Measurements from ENCODE around the gene TRAT1.

TRAT1 gene

DNA sequence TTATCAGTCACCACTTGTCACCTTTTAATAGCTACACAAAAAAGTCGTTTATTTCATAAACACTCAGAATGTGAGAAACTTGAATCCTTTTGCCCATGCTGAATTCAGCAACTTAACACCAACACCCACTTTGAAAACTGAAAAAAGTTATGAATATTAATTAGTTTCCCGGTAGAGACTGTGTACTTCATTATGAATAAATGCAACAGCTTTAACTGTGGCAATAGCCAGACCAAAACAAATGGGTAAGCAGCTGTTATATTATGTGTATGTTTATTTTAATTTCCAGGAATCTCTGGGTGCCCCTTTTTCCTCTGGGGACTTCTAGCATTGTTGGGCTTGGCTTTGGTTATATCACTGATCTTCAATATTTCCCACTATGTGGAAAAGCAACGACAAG lies 7.8 kb downstream of the TRAT1 start:
- CTCF ChIA-PET = no interaction called here

DNA sequence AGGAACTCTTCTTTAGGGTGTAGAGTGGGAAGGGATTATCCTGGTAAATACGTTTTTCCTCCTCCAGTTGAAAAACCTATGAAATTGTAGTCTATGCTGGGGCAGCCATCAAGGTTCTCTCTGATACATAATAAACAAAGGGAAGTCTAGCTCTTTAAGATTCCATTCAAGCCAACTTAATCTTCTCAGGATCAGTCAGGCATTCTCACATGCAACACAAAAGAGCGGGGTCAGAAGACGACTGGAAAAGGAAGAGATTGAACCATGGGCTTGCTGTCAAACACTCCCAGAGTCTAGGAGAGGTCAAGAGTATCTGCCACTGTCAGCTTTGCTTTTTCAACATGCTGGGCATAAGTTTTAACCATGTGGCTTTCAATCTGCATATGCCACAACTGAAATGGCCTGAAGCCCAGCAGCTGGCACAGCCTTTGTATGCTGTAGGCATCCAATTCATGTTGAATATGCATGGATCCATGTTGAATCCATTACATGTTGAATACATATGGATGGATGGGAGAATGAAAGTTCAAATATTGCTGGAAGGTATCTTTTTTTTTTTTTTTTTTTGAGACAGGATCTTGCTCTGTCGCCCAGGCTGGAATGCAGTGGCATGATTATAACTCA lies 8.5 kb downstream of the TRAT1 start:
- DNase-seq (ENCODE audit: low read depth, low spot score) = no peak
- POLR2A ChIA-PET = no interaction called here
- no peak overlapping the region for H3K4me3 ChIP-seq (ENCODE audit: low read depth, low read length)
- TF ChIP-seq, protein P1, sequence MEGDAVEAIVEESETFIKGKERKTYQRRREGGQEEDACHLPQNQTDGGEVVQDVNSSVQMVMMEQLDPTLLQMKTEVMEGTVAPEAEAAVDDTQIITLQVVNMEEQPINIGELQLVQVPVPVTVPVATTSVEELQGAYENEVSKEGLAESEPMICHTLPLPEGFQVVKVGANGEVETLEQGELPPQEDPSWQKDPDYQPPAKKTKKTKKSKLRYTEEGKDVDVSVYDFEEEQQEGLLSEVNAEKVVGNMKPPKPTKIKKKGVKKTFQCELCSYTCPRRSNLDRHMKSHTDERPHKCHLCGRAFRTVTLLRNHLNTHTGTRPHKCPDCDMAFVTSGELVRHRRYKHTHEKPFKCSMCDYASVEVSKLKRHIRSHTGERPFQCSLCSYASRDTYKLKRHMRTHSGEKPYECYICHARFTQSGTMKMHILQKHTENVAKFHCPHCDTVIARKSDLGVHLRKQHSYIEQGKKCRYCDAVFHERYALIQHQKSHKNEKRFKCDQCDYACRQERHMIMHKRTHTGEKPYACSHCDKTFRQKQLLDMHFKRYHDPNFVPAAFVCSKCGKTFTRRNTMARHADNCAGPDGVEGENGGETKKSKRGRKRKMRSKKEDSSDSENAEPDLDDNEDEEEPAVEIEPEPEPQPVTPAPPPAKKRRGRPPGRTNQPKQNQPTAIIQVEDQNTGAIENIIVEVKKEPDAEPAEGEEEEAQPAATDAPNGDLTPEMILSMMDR (IDR thresholded peaks at IDR 0.05; ENCODE audit: insufficient read depth, low read length, missing control alignments) = no peak
- CTCF ChIA-PET = no interaction called here

More for the DNA sequence above, 7.8 kb downstream of the TRAT1 start:
- TF ChIP-seq, protein P1 (IDR thresholded peaks at IDR 0.05; ENCODE audit: insufficient read depth, low read length, missing control alignments) = no peak
- no peak overlapping the region for H3K4me3 ChIP-seq (ENCODE audit: low read depth, low read length)
- no peak for DNase-seq (ENCODE audit: low read depth, low spot score)
- POLR2A ChIA-PET = no interaction called here

DNA sequence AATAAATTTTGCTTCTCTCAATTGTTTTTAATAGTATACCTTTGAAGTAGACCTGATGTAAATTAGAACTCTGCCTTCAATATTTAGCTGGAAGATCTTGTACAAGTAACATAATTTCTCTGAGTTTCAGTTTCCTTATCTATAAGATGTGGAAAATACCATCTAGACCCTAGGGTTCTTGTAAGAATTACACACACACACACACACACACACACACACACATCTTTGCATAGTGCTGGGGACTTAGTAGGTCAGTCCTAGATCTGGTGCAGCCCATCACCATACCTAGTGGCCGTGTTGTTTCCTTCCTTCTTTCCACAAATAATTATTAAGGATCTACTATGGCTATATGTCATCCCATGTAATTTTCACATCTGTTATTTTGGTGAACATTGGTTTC lies 11.0 kb downstream of the TRAT1 start:
- TF ChIP-seq, protein P1 (IDR thresholded peaks at IDR 0.05; ENCODE audit: insufficient read depth, low read length, missing control alignments) = no peak
- POLR2A ChIA-PET = no interaction called here
- H3K4me3 ChIP-seq (ENCODE audit: low read depth, low read length) = no peak overlapping the region
- no peak for DNase-seq (ENCODE audit: low read depth, low spot score)
- CTCF ChIA-PET = no interaction called here

DNA sequence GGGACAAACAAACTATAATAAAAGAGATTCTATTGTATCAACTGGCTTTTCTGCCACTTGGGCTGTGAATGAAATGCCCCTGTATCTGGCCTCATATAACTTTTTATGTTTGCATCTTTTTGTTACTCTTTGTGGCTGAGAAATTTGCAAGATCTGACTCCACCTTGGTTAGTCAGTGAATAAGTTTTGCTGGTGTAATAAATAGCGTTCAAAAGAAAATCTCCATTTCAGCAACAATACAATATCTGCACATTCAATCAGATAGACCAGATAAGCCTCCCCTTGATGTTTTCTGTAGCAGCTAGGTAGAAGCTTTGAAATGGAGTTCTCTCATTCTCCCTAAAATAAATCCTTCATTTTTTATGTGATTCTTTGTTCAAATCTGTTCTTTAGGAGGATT lies 12.0 kb downstream of the TRAT1 start:
- DNase-seq (ENCODE audit: low read depth, low spot score) = no peak
- no peak overlapping the region for H3K4me3 ChIP-seq (ENCODE audit: low read depth, low read length)
- ChIA-PET CTCF (no interaction called here), POLR2A (no interaction called here)
- TF ChIP-seq, protein P1 (IDR thresholded peaks at IDR 0.05; ENCODE audit: insufficient read depth, low read length, missing control alignments) = no peak

DNA sequence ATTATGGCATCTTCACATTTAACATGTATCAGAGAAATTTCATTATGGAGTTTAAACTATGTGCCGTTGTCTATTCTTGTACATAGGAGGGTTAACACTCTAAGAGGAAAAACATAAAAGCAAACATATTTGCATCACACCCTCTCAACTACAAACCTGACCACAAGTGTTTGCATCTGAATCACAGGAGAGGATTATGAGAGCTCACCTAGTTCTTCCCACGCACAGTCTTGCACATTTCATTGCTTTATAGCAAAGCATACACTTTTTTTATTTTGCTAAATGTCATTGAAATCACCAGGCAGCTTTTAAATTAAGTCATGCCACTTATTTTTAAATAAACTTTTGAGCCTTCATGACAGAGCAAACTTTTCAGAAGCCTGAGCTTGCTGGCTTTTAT lies 12.5 kb downstream of the TRAT1 start:
- TF ChIP-seq, protein P1 (IDR thresholded peaks at IDR 0.05; ENCODE audit: insufficient read depth, low read length, missing control alignments) = no peak
- ChIA-PET CTCF (no interaction called here), POLR2A (no interaction called here)
- no peak for DNase-seq (ENCODE audit: low read depth, low spot score)
- H3K4me3 ChIP-seq (ENCODE audit: low read depth, low read length) = no peak overlapping the region

DNA sequence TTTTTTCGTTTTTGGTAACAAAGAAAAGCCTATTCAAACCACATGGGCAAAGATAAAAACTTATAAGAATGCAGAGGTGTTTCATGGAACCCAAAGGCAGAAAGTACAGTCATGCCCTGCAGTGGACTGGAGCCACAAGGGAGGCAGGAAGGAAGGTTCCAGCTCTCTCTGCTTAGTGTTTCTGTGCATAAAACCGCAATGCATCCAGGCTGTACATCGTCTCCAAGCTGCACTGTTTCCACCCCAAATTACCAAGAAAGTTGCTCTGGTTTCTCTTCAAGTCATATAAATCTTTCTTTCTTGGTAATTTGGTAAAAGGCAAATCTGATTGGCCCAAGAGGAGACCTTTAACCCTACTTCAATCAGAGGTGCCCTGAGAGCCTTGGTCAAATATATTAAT lies 15.8 kb downstream of the TRAT1 start:
- CTCF ChIA-PET = no interaction called here
- no peak overlapping the region for H3K4me3 ChIP-seq (ENCODE audit: low read depth, low read length)
- no peak for DNase-seq (ENCODE audit: low read depth, low spot score)
- TF ChIP-seq, protein P1 (IDR thresholded peaks at IDR 0.05; ENCODE audit: insufficient read depth, low read length, missing control alignments) = no peak
- POLR2A ChIA-PET = no interaction called here
